GM18861 (cell line): ENCODE data around the gene CERK.
"Not testable (repeated sequence)": the region's sequence is repeated elsewhere in the genome, so short reads cannot be mapped to it uniquely, and the experiment has no call there.

Experiments
- ATAC-seq: cut with Tn5 transposase; IDR thresholded peaks from one replicate; pipeline ENCODE4 v1.9.1; 2021; ENCODE audit not compliant: unreplicated experiment

CERK gene

DNA sequence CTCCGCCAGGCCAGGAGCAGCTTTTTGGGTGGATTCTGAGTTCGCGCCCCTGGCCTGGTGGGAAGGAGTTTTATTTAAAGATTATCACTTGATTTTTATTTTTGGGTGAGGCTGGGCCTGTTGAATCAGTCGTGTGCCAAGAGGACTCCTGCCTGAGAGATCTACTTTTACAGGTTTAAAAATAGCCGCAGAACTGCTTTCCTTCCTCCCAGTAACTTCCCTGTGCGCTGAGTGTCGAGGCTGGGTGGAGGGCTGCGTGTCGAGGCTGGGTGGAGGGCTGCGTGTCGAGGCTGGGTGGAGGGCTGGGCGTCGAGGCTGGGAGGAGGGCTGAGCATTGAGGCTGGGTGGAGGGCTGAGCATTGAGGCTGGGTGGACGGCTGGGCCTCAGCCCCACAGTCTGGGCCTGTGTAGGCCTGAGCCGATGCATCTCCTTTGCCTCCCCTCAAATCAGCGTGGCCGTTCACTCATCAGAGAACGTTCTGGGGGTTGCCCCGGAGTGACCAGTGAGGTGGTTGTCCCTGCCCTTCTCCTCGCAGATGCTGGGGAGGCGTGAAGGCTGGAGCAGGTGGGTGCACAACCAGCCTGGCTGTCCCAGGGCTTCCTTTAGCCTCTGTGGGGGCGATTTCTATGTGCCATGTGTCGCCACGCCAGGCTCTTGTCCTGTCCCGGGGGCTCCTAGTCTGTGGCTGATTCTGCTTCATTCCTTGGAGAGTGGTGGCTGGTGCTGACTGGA, 87.8 kb downstream of the CERK start:
- no peak for ATAC-seq

DNA sequence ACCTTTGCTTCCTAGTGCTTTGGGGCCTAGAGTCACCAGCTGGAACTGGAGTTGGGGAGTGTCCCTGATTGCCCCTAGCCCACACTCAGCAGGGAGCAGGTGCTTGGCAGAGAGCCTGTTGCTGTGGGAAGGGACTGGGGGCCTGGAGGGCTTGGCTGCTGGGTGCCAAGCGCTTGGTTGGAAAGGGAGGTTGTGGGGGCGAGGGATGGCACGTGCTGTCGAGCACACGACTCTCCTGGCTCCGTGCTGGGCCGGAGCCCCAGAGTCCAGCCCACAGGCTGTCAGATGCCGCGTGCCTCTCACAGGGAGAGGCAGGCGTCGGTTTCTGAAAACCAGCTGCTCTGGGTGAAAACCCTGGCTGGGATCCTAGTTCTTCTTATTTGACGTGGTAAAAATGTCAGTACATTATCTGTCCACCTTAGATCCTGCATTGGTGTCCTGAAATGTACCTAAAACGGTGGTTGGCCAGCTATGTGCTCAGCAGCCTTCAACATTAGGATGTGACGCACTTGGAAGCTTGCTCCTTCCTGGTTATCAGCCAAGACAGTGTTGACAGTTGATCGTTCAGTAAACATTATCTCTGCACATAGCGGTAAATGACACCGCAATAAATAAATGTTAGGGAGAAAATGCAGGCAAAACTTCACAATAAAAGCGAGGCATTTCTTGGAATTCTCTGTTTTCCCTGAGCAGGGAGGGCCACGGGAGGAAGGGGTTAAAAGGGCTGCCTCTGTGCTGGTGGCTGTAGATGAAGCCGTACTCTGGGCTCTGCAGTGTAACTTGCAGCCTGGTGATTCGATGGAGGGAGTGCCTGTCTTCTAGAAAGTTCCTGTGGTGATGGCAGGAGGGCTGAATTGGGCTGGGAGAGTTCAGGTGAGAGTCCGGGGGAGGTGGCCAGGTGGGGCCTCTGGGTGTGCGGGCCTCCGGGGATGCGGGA, 88.6 kb downstream of the CERK start:
- ATAC-seq = no peak

GRCh38 chr22:46648225-46648820, 89.7 kb downstream of the CERK start:
- not testable (repeated sequence) for ATAC-seq

DNA sequence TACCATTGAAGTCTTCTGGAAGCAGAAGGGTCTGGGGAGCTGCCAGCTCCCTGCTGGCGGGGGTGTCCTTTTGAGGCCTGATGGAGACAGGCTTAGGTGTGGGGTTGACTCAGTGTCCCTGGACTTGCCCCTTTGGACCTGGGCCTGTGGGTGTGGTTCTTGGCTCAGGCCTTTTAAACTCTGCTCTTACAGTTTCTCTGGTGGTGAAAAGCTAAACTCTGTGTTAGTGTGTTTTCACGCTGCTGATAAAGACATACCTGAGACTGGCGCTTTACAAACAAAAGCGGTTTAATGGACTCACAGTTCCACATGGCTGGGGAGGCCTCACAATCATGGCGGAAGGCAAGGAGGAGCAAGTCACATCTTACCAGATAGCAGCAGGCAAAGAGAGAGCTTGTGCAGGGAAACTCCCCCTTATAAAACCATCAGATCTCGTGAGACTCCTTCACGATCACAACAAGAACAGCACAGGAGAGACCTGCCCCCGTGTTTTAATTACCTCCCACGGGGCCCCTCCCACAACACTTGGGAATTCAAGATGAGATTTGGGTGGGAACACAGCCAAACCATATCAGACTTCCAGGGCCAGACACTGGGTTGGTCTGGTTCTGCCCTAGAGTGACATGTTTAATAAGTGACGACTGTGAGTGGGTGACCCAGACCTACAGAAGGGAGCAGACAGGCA, 91.4 kb downstream of the CERK start:
- no peak for ATAC-seq

DNA sequence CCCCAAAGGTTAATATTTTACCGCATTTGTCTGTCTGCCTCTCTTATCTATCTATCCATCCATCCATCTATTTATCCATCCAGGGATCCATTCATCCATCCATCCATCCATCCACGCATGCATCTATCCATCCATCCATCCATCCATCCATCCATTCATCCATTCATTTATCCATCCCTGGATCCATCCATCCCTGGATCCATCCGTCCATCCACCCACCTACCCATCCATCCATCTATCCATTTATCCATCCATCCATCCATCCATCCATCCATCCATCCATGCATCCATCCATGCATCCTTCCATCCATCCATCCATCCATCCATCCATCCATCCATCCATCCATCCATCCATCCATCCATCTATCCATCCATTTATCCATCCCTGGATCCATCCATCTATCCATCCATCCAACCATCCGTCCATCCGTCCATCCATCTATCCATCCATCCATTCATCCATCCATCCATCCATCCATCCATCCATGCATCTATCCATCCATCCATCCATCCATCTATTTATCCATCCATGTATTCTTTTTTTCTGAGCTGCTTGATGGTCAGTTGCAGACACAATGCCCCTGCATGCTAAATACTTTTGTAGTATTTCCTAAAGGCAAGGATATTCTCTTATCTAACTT, 95.1 kb downstream of the CERK start:
- ATAC-seq = not testable (repeated sequence)

DNA sequence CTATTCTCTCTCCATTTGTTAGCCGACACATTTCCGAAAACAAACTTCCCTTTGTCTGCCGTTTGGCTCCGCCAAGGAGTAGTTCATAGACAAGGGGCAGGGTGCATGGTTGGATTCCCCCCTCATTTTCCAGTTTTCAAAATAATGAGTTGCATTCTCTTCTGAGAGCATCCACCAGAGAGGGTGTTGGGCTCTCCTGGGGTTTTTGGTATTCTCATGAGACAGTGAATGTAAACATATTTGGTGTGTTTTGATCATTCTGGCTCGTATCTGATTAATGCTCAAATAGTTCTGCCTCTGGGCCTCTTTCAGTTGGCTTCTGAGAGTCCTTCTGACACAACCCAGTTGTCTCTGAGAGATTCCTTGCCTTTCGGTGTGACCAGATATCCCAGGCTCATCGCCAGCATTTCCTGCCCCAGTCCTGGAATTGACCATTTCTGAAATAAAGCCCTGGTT, 96.2 kb downstream of the CERK start:
- no peak for ATAC-seq

GRCh38 chr22:46640293-46641055, 97.6 kb downstream of the CERK start:
- ATAC-seq = no peak

- ATAC-seq = no peak
Measured at GRCh38 chr22:46639843-46640242, 98.2 kb downstream of the CERK start.

GRCh38 chr22:46638601-46639431, 99.2 kb downstream of the CERK start:
- ATAC-seq = no peak

GRCh38 chr22:46637711-46638600, 100.1 kb downstream of the CERK start:
- no peak for ATAC-seq

- ATAC-seq = no peak
Measured at GRCh38 chr22:46636221-46637002, 101.6 kb downstream of the CERK start.

DNA sequence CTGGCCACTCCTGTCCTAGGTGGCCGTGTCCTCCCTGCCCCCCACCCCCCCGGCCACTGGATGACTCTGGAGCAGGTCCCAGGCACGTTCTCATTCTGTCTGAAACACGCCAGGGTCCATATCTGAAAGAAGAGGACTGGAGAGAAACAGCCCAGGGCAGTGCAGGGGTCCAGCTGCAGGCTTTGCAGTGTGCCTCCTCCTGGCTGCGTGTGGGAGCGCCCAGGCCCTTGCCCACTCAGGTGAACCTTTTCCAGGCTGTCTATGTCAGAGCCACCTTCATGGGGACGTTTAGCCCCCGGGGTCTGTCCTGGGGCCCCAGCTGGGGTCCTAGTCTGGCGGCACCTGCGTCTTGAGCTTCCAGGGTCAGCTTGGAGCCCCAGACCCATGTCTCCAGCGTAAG, 102.3 kb downstream of the CERK start:
- no peak for ATAC-seq

DNA sequence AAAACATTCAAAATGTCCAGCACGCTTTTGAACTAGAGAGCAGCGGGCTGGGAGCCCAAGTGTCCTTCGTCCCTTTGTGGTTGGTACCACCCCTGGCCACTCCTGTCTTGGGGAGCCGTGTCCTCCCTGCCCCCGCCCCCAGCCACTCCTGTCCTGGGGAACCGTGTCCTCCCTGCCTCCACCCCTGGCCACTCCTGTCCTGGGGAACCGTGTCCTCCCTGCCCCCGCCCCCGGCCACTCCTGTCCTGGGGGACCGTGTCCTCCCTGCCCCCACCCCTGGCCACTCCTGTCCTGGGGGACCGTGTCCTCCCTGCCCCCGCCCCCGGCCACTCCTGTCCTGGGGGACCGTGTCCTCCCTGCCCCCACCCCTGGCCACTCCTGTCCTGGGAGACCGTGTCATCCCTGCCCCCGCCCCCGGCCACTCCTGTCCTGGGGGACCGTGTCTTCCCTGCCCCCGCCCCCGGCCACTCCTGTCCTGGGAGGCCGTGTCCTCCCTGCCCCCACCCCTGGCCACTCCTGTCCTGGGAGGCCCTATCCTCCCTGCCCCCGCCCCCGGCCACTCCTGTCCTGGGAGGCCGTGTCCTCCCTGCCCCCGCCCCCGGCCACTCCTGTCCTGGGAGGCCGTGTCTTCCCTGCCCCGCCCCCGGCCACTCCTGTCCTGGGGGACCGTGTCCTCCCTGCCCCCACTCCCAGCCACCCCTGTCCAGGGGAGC, 102.9 kb downstream of the CERK start:
- ATAC-seq = not testable (repeated sequence)
